ENCODE data around the gene PAWR.
"Not testable (repeated sequence)": the region's sequence is repeated elsewhere in the genome, so short reads cannot be mapped to it uniquely, and the experiment has no call there.

PAWR gene

GRCh38 chr12:79688376-79689060 lies 2.2 kb downstream of the PAWR start:
- FAIRE-seq = peak; percentile 31
- TF ChIP-seq SPI1 (IDR thresholded peaks at IDR 0.05; ENCODE audit: low read depth, low read length) (peak; percentile 95), POLR2A (IDR thresholded peaks at IDR 0.05; ENCODE audit: low read depth, low read length) (no peak)
- DNase-seq (ENCODE audit: insufficient read length, low spot score) = peak; percentile 11

- FAIRE-seq = no peak
- TF ChIP-seq PAX5 (IDR thresholded peaks at IDR 0.05; ENCODE audit: insufficient read depth, low read length, severe bottlenecking) (no peak), TAF1 (IDR thresholded peaks at IDR 0.05; ENCODE audit: low read depth, low read length) (no peak), POLR2A (IDR thresholded peaks at IDR 0.05; ENCODE audit: low read depth, low read length) (no peak), POLR2AphosphoS5 (IDR thresholded peaks at IDR 0.05; ENCODE audit: low read depth, low read length) (no peak), SPI1 (IDR thresholded peaks at IDR 0.05; ENCODE audit: low read depth, low read length) (no peak), POU2F2 (IDR thresholded peaks at IDR 0.05; ENCODE audit: low read depth, low read length) (no peak)
Observed at GRCh38 chr12:79687711-79688260, 3.0 kb downstream of the PAWR start.

GRCh38 chr12:79686171-79686570 lies 4.6 kb downstream of the PAWR start:
- FAIRE-seq = no peak
- no peak for DNase-seq (ENCODE audit: insufficient read length, low spot score)
- TF ChIP-seq PAX5 (IDR thresholded peaks at IDR 0.05; ENCODE audit: insufficient read depth, low read length, severe bottlenecking) = no peak
- no peak for TF ChIP-seq POLR2A (IDR thresholded peaks at IDR 0.05; ENCODE audit: low read depth, low read length)
- TF ChIP-seq TAF1 (IDR thresholded peaks at IDR 0.05; ENCODE audit: low read depth, low read length) = no peak
- no peak for TF ChIP-seq POU2F2 (IDR thresholded peaks at IDR 0.05; ENCODE audit: low read depth, low read length)
- no peak for TF ChIP-seq POLR2AphosphoS5 (IDR thresholded peaks at IDR 0.05; ENCODE audit: low read depth, low read length)
- TF ChIP-seq SPI1 (IDR thresholded peaks at IDR 0.05; ENCODE audit: low read depth, low read length) = no peak

More at GRCh38 chr12:79687711-79688260, 3.0 kb downstream of the PAWR start:
- DNase-seq (ENCODE audit: insufficient read length, low spot score) = no peak

- no peak for FAIRE-seq
- no peak for DNase-seq (ENCODE audit: insufficient read length, low spot score)
- TF ChIP-seq POLR2A (IDR thresholded peaks at IDR 0.05; ENCODE audit: low read depth, low read length) (no peak), PAX5 (IDR thresholded peaks at IDR 0.05; ENCODE audit: insufficient read depth, low read length, severe bottlenecking) (no peak), POU2F2 (IDR thresholded peaks at IDR 0.05; ENCODE audit: low read depth, low read length) (no peak), POLR2AphosphoS5 (IDR thresholded peaks at IDR 0.05; ENCODE audit: low read depth, low read length) (no peak), TAF1 (IDR thresholded peaks at IDR 0.05; ENCODE audit: low read depth, low read length) (no peak), SPI1 (IDR thresholded peaks at IDR 0.05; ENCODE audit: low read depth, low read length) (no peak)
Observed at GRCh38 chr12:79685068-79685467, 5.7 kb downstream of the PAWR start.

GRCh38 chr12:79684338-79684737 lies 6.4 kb downstream of the PAWR start:
- FAIRE-seq; DNase-seq (ENCODE audit: insufficient read length, low spot score): not testable (repeated sequence)

- FAIRE-seq (peak; percentile 33), DNase-seq (ENCODE audit: insufficient read length, low spot score) (no peak)
- TF ChIP-seq TAF1 (IDR thresholded peaks at IDR 0.05; ENCODE audit: low read depth, low read length) (no peak), POLR2AphosphoS5 (IDR thresholded peaks at IDR 0.05; ENCODE audit: low read depth, low read length) (no peak), SPI1 (IDR thresholded peaks at IDR 0.05; ENCODE audit: low read depth, low read length) (no peak), PAX5 (IDR thresholded peaks at IDR 0.05; ENCODE audit: insufficient read depth, low read length, severe bottlenecking) (no peak), POU2F2 (IDR thresholded peaks at IDR 0.05; ENCODE audit: low read depth, low read length) (no peak), POLR2A (IDR thresholded peaks at IDR 0.05; ENCODE audit: low read depth, low read length) (no peak)
Observed at GRCh38 chr12:79682593-79682992, 8.2 kb downstream of the PAWR start.

- FAIRE-seq (no peak), DNase-seq (ENCODE audit: insufficient read length, low spot score) (no peak)
- TF ChIP-seq PAX5 (IDR thresholded peaks at IDR 0.05; ENCODE audit: insufficient read depth, low read length, severe bottlenecking) = no peak
- no peak for TF ChIP-seq POLR2AphosphoS5 (IDR thresholded peaks at IDR 0.05; ENCODE audit: low read depth, low read length)
- no peak for TF ChIP-seq TAF1 (IDR thresholded peaks at IDR 0.05; ENCODE audit: low read depth, low read length)
- no peak for TF ChIP-seq SPI1 (IDR thresholded peaks at IDR 0.05; ENCODE audit: low read depth, low read length)
- TF ChIP-seq POU2F2 (IDR thresholded peaks at IDR 0.05; ENCODE audit: low read depth, low read length) = no peak
- no peak for TF ChIP-seq POLR2A (IDR thresholded peaks at IDR 0.05; ENCODE audit: low read depth, low read length)
Observed at GRCh38 chr12:79681008-79681590, 9.7 kb downstream of the PAWR start.

GRCh38 chr12:79680051-79680450 lies 10.7 kb downstream of the PAWR start:
- FAIRE-seq = peak; percentile 38
- TF ChIP-seq TAF1 (IDR thresholded peaks at IDR 0.05; ENCODE audit: low read depth, low read length) (no peak), POLR2AphosphoS5 (IDR thresholded peaks at IDR 0.05; ENCODE audit: low read depth, low read length) (no peak), SPI1 (IDR thresholded peaks at IDR 0.05; ENCODE audit: low read depth, low read length) (no peak), POLR2A (IDR thresholded peaks at IDR 0.05; ENCODE audit: low read depth, low read length) (no peak), POU2F2 (IDR thresholded peaks at IDR 0.05; ENCODE audit: low read depth, low read length) (no peak), PAX5 (IDR thresholded peaks at IDR 0.05; ENCODE audit: insufficient read depth, low read length, severe bottlenecking) (no peak)
- DNase-seq (ENCODE audit: insufficient read length, low spot score) = no peak

- TF ChIP-seq TAF1 (IDR thresholded peaks at IDR 0.05; ENCODE audit: low read depth, low read length) = no peak
- TF ChIP-seq PAX5 (IDR thresholded peaks at IDR 0.05; ENCODE audit: insufficient read depth, low read length, severe bottlenecking) = no peak
- no peak for TF ChIP-seq POLR2AphosphoS5 (IDR thresholded peaks at IDR 0.05; ENCODE audit: low read depth, low read length)
- no peak for TF ChIP-seq SPI1 (IDR thresholded peaks at IDR 0.05; ENCODE audit: low read depth, low read length)
- TF ChIP-seq POU2F2 (IDR thresholded peaks at IDR 0.05; ENCODE audit: low read depth, low read length) = no peak
- TF ChIP-seq POLR2A (IDR thresholded peaks at IDR 0.05; ENCODE audit: low read depth, low read length) = no peak
- FAIRE-seq = no peak
- no peak for DNase-seq (ENCODE audit: insufficient read length, low spot score)
Observed at GRCh38 chr12:79678306-79678705, 12.5 kb downstream of the PAWR start.

- DNase-seq (ENCODE audit: insufficient read length, low spot score) = no peak
- TF ChIP-seq POLR2A (IDR thresholded peaks at IDR 0.05; ENCODE audit: low read depth, low read length) = no peak
- no peak for TF ChIP-seq POU2F2 (IDR thresholded peaks at IDR 0.05; ENCODE audit: low read depth, low read length)
- no peak for TF ChIP-seq TAF1 (IDR thresholded peaks at IDR 0.05; ENCODE audit: low read depth, low read length)
- no peak for TF ChIP-seq PAX5 (IDR thresholded peaks at IDR 0.05; ENCODE audit: insufficient read depth, low read length, severe bottlenecking)
- no peak for TF ChIP-seq POLR2AphosphoS5 (IDR thresholded peaks at IDR 0.05; ENCODE audit: low read depth, low read length)
- no peak for TF ChIP-seq SPI1 (IDR thresholded peaks at IDR 0.05; ENCODE audit: low read depth, low read length)
- no peak for FAIRE-seq
Observed at GRCh38 chr12:79677672-79678071, 13.1 kb downstream of the PAWR start.
